Trophoblast cell (in vitro differentiated cells and primary cell): ENCODE measurements around the gene TSC1.

Experiments used
- DNase-seq, 2 donors: peaks; one replicate each; pipeline ENCODE4 v3.0.0-alpha.2; 2016
- H2AFZ ChIP-seq: 2 replicates; pipeline ENCODE4 v1.6.1; 2013; ENCODE audit warnings: low read length, moderate library complexity, mild to moderate bottlenecking; ENCODE audit not compliant: insufficient read depth, poor library complexity
- H2AK5ac ChIP-seq: 2 replicates; pipeline ENCODE4 v1.6.1; 2013; ENCODE audit warnings: mild to moderate bottlenecking, low read length
- H2BK120ac ChIP-seq: 2 replicates; pipeline ENCODE4 v1.6.1; 2013; ENCODE audit warnings: low read length, mild to moderate bottlenecking, moderate library complexity; ENCODE audit not compliant: insufficient read depth, poor library complexity
- H2BK12ac ChIP-seq: 2 replicates; pipeline ENCODE4 v1.6.1; 2013; ENCODE audit warnings: mild to moderate bottlenecking, low read length, moderate library complexity
- H2BK5ac ChIP-seq: 2 replicates; pipeline ENCODE4 v1.6.1; 2013; ENCODE audit warnings: low read length, low read depth, moderate library complexity, mild to moderate bottlenecking; ENCODE audit not compliant: poor library complexity
- H3K14ac ChIP-seq: 2 replicates; pipeline ENCODE4 v1.6.1; 2013; ENCODE audit warnings: mild to moderate bottlenecking, low read length
- H3K18ac ChIP-seq: 2 replicates; pipeline ENCODE4 v1.6.1; 2013; ENCODE audit warnings: mild to moderate bottlenecking, low read length
- H3K23ac ChIP-seq: 2 replicates; pipeline ENCODE4 v1.6.1; 2013; ENCODE audit warnings: low read length
- H3K27ac ChIP-seq: 2 replicates; pipeline ENCODE4 v1.5.1; 2013; ENCODE audit warnings: low read depth, mild to moderate bottlenecking, inconsistent platforms, low read length, moderate library complexity
- H3K27me3 ChIP-seq: 2 replicates; pipeline ENCODE4 v1.6.1; 2013; ENCODE audit warnings: inconsistent platforms, mild to moderate bottlenecking, low read length, moderate library complexity; ENCODE audit not compliant: insufficient read depth
- H3K36me3 ChIP-seq, 2 experiments: 1 replicate in 1 of 2; 2 replicates in 1 of 2; pipeline ENCODE4 v1.6.1; 2013; ENCODE audit warnings: low read length in 2 of 2, mild to moderate bottlenecking in 2 of 2, moderate library complexity in 1 of 2; ENCODE audit not compliant: insufficient read depth in 2 of 2, control insufficient read depth in 1 of 2
- H3K4ac ChIP-seq: 2 replicates; pipeline ENCODE4 v1.6.1; 2013; ENCODE audit warnings: low read depth, mild to moderate bottlenecking, low read length, moderate library complexity
- H3K4me1 ChIP-seq, 2 experiments: 1 replicate in 1 of 2; 2 replicates in 1 of 2; pipeline ENCODE4 v1.6.1; 2013; ENCODE audit warnings: low read length in 2 of 2, mild to moderate bottlenecking in 2 of 2, moderate library complexity in 1 of 2; ENCODE audit not compliant: insufficient read depth in 2 of 2, control insufficient read depth in 1 of 2
- H3K4me2 ChIP-seq: 2 replicates; pipeline ENCODE4 v1.6.1; 2013; ENCODE audit warnings: inconsistent platforms, mild to moderate bottlenecking, low read length, moderate library complexity
- H3K4me3 ChIP-seq: 2 replicates; pipeline ENCODE4 v1.5.1; 2013; ENCODE audit warnings: mild to moderate bottlenecking, low read depth, low read length, inconsistent platforms
- H3K79me1 ChIP-seq: one replicate; pipeline ENCODE4 v1.6.1; 2013; ENCODE audit warnings: low read length
- H3K79me2 ChIP-seq: 2 replicates; pipeline ENCODE4 v1.6.1; 2013; ENCODE audit warnings: low read length, mild to moderate bottlenecking; ENCODE audit not compliant: control insufficient read depth, insufficient read depth, poor library complexity
- H3K9ac ChIP-seq: 2 replicates; pipeline ENCODE4 v1.6.1; 2013; ENCODE audit warnings: mild to moderate bottlenecking, low read length
- H3K9me3 ChIP-seq: 2 replicates; pipeline ENCODE4 v1.6.1; 2013; ENCODE audit warnings: low read depth, mild to moderate bottlenecking, control low read depth, inconsistent platforms, low read length; ENCODE audit not compliant: insufficient read depth
- H4K12ac ChIP-seq: 2 replicates; pipeline ENCODE4 v1.6.1; 2013; ENCODE audit warnings: low read depth, mild to moderate bottlenecking, low read length, moderate library complexity
- H4K8ac ChIP-seq: 2 replicates; pipeline ENCODE4 v1.6.1; 2013; ENCODE audit warnings: low read depth, mild to moderate bottlenecking, low read length, moderate library complexity
- H4K91ac ChIP-seq: one replicate; pipeline ENCODE4 v1.6.1; 2013; ENCODE audit warnings: low read depth, mild to moderate bottlenecking, low read length, moderate library complexity
- WGBS: extraction: QIAGEN DNeasy Blood & Tissue Kit; methylation state at CpG from one replicate; pipeline ENCODE4 v1.1.7; 2013; ENCODE audit warnings: missing lambda C conversion rate; ENCODE audit not compliant: insufficient read length, insufficient coverage; ENCODE audit errors: extremely low coverage; 5-methylcytosine and 5-hydroxymethylcytosine counted together

TSC1 gene

DNA sequence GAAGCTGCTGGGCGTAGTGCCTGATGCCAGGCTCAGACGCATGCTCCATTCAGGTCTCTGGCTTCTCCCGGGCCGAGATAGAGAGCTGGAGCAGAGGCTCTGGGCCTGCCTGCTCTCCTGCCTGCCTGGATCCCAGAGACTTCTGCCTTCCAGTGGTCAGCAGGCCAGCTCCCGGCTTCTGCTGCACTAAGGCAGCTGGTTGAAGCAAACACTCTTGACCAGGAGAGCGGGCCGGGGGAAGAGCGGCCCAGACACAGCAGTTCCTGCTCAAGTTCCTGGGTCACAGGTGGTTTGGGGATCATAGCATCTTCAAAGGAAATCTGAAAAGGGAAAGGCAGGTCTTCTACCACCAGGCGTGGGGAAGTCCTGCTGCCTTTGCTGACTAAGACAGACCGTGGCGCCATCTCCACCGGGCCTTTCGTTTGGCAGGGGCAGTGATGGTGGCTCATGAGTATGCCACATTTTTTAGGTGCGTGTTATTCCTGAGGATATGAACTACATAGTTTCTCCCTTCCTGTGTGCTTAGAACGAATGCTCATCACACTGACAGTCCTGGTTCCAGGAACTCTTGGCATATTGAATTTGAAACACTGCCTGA lies 97.4 kb downstream of the TSC1 start:
- no peak overlapping the region for H4K12ac ChIP-seq
- no peak overlapping the region for H3K4me2 ChIP-seq
- H2BK12ac ChIP-seq = no peak overlapping the region
- no peak overlapping the region for H4K8ac ChIP-seq
- H3K27me3 ChIP-seq = no peaks in the 10 kb centered on the region
- no peaks in the 10 kb centered on the region for H3K36me3 ChIP-seq
- no peak overlapping the region for H2BK5ac ChIP-seq
- H2AFZ ChIP-seq = no peak overlapping the region
- no peak overlapping the region for H3K18ac ChIP-seq
- H3K4me3 ChIP-seq = peak overlapping the region; percentile 10
- no peak overlapping the region for H3K27ac ChIP-seq
- no peak overlapping the region for H4K91ac ChIP-seq
- DNase-seq = no peak
- WGBS = no CpG with 5 or more reads among the region's 15 CpGs
- no peaks in the 10 kb centered on the region for H3K79me2 ChIP-seq
- H3K23ac ChIP-seq = no peak overlapping the region
- H3K9me3 ChIP-seq = no peaks in the 10 kb centered on the region
- H3K79me1 ChIP-seq = no peaks in the 10 kb centered on the region
- H2AK5ac ChIP-seq = no peak overlapping the region
- H3K4ac ChIP-seq = no peak overlapping the region
- no peak overlapping the region for H3K9ac ChIP-seq
- H3K14ac ChIP-seq = no peak overlapping the region
- no peak overlapping the region for H2BK120ac ChIP-seq
- H3K4me1 ChIP-seq = no peaks in the 10 kb centered on the region

GRCh38 chr9:132846109-132846917 lies 98.1 kb downstream of the TSC1 start:
- Histone ChIP-seq H3K27ac (no peak overlapping the region), H3K36me3 (no peaks in the 10 kb centered on the region), H3K4ac (no peak overlapping the region), H3K4me2 (no peak overlapping the region), H2BK120ac (no peak overlapping the region), H2AK5ac (no peak overlapping the region), H2BK5ac (no peak overlapping the region), H3K79me1 (no peaks in the 10 kb centered on the region), H2AFZ (no peak overlapping the region), H3K18ac (no peak overlapping the region), H4K91ac (no peak overlapping the region), H3K4me3 (no peak overlapping the region), H3K9me3 (no peaks in the 10 kb centered on the region), H3K23ac (no peak overlapping the region), H3K14ac (no peak overlapping the region), H2BK12ac (no peak overlapping the region), H3K9ac (no peak overlapping the region), H4K12ac (no peak overlapping the region), H3K27me3 (no peaks in the 10 kb centered on the region), H3K79me2 (no peaks in the 10 kb centered on the region), H4K8ac (no peak overlapping the region), H3K4me1 (no peaks in the 10 kb centered on the region)
- no peak for DNase-seq
- WGBS = no CpG with 5 or more reads among the region's 12 CpGs

- Histone ChIP-seq H3K4me2 (no peak overlapping the region), H4K91ac (no peak overlapping the region), H3K27me3 (no peaks in the 10 kb centered on the region), H2AK5ac (no peak overlapping the region), H3K4me1 (no peaks in the 10 kb centered on the region), H2BK120ac (no peak overlapping the region), H3K9ac (no peak overlapping the region), H4K8ac (no peak overlapping the region), H3K18ac (no peak overlapping the region), H2BK12ac (no peak overlapping the region), H3K9me3 (no peaks in the 10 kb centered on the region), H3K36me3 (no peaks in the 10 kb centered on the region), H3K14ac (no peak overlapping the region), H3K79me1 (no peaks in the 10 kb centered on the region), H3K79me2 (no peaks in the 10 kb centered on the region), H3K23ac (no peak overlapping the region), H3K27ac (no peak overlapping the region), H2BK5ac (no peak overlapping the region), H3K4me3 (no peak overlapping the region), H4K12ac (no peak overlapping the region), H3K4ac (no peak overlapping the region), H2AFZ (no peak overlapping the region)
- no CpG with 5 or more reads among the region's 5 CpGs for WGBS
- peak in 1 of 2 donors; percentile 18 for DNase-seq
Observed at GRCh38 chr9:132842124-132843044, 102.0 kb downstream of the TSC1 start.
